Caco-2 (cell line): Measurements from ENCODE around the gene VIPR2. TPM values are rescaled to one million over a fixed set of nuclear protein-coding genes. Genes with fewer than 3 reads are reported as not detected.

Experiments
- BruUV-seq: library from RNA; stranded (reverse); fragments of 400-500 nt; replicated peaks from 2 replicates; lab custom pipeline; 2021; lab: Mats Ljungman, UMichigan
- CTCF ChIA-PET: fragments of 300-600 bp; sonication (Branson Sonifier 250); formaldehyde crosslinking; loops from one replicate; lab custom pipeline; 2022; ENCODE audit warnings: antibody characterized with exemption; lab: Charles Lee
- POLR2A ChIA-PET: fragments of 300-600 bp; sonication (Branson Sonifier 250); formaldehyde crosslinking; loops from one replicate; lab custom pipeline; 2022; ENCODE audit warnings: antibody characterized with exemption; lab: Charles Lee
- DNase-seq, 2 experiments: peaks; one replicate each; pipeline versions ENCODE4 v3.0.0 to v3.0.0-alpha.2; 2020 to 2022
- H3K27me3 ChIP-seq: replicated peaks from 2 replicates; pipeline ENCODE4 v1.6.0; 2011; ENCODE audit warnings: low read length; ENCODE audit not compliant: control insufficient read depth, insufficient read depth
- H3K36me3 ChIP-seq: 2 replicates; pipeline ENCODE4 v1.5.1; 2011; ENCODE audit warnings: low read length; ENCODE audit not compliant: control insufficient read depth, insufficient read depth
- H3K4me1 ChIP-seq: fragments of 250-450 bp; sonication (Bioruptor Pico); 2 replicates; pipeline ENCODE4 v1.5.1; 2020; ENCODE audit warnings: mild to moderate bottlenecking
- H3K4me3 ChIP-seq: 2 replicates; pipeline ENCODE4 v1.5.1; 2011; ENCODE audit warnings: low read depth, mild to moderate bottlenecking, control low read depth, low read length
- H3K9me3 ChIP-seq: fragments of 250-450 bp; sonication (Bioruptor Pico); 2 replicates; pipeline ENCODE4 v1.5.1; 2020; ENCODE audit warnings: mild to moderate bottlenecking, moderate library complexity
- H3K27ac Mint-ChIP-seq: one replicate; pipeline ENCODE4 v1.8.0; 2022; ENCODE audit warnings: mixed read lengths; ENCODE audit not compliant: unreplicated experiment
- H3K27me3 Mint-ChIP-seq: one replicate; pipeline ENCODE4 v1.8.0; 2022; ENCODE audit warnings: mixed read lengths; ENCODE audit not compliant: insufficient read depth, unreplicated experiment
- H3K36me3 Mint-ChIP-seq: one replicate; pipeline ENCODE4 v1.8.0; 2022; ENCODE audit warnings: mild to moderate bottlenecking, mixed read lengths; ENCODE audit not compliant: insufficient read depth, unreplicated experiment
- H3K4me1 Mint-ChIP-seq: one replicate; pipeline ENCODE4 v1.8.0; 2022; ENCODE audit warnings: low read depth, mixed read lengths; ENCODE audit not compliant: unreplicated experiment
- H3K4me3 Mint-ChIP-seq: one replicate; pipeline ENCODE4 v1.8.0; 2022; ENCODE audit warnings: mild to moderate bottlenecking, moderate library complexity, mixed read lengths; ENCODE audit not compliant: unreplicated experiment
- H3K9me3 Mint-ChIP-seq: one replicate; pipeline ENCODE4 v1.8.0; 2022; ENCODE audit warnings: mixed read lengths; ENCODE audit not compliant: unreplicated experiment
- intact Hi-C: fragments of 100-400 bp; cut with micrococcal nuclease; formaldehyde crosslinking; loops from one replicate; pipeline ENCODE4 v1.10.0; 2022; ENCODE audit not compliant: unreplicated experiment
- total RNA-seq: library from RNA; stranded (reverse); gene quantifications from 2 replicates; pipeline ENCODE4 v1.2.3, GENCODE V29; 2022
- TF ChIP-seq, protein P1 (sequence below), 2 experiments: fragments of 200-600 bp in 1 of 2; IDR thresholded peaks; 1 replicate in 1 of 2; 2 replicates in 1 of 2; pipeline versions ENCODE4 v1.5.1 to v1.8.0; 2011 to 2022; ENCODE audit warnings: antibody characterized with exemption in 1 of 2, control low read depth in 1 of 2, inconsistent platforms in 1 of 2, low read depth in 1 of 2, low read length in 1 of 2, mild to moderate bottlenecking in 1 of 2, moderate library complexity in 1 of 2; ENCODE audit not compliant: insufficient read depth in 1 of 2, severe bottlenecking in 1 of 2, unreplicated experiment in 1 of 2

VIPR2 gene
- total RNA-seq, 1 experiment from 2014 or later, result not detected

DNA sequence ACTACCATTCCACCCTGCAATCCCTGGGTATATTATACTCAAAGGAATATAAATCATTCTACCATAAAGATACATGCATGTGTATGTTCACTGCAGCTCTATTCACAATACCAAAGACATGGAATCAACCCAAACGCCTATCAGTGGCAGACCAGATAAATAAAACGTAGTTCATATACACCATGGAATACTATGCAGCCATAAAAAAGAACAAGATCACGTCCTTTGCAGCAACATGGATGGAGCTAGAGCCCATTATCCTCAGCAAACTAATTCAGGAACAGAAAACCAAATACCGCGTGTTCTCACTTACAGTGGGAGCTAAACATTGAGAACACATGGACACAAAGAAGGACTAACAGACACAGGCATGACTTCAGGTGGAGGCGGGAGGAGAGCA, 150.0 kb downstream of the VIPR2 start:
- TF ChIP-seq, protein P1, sequence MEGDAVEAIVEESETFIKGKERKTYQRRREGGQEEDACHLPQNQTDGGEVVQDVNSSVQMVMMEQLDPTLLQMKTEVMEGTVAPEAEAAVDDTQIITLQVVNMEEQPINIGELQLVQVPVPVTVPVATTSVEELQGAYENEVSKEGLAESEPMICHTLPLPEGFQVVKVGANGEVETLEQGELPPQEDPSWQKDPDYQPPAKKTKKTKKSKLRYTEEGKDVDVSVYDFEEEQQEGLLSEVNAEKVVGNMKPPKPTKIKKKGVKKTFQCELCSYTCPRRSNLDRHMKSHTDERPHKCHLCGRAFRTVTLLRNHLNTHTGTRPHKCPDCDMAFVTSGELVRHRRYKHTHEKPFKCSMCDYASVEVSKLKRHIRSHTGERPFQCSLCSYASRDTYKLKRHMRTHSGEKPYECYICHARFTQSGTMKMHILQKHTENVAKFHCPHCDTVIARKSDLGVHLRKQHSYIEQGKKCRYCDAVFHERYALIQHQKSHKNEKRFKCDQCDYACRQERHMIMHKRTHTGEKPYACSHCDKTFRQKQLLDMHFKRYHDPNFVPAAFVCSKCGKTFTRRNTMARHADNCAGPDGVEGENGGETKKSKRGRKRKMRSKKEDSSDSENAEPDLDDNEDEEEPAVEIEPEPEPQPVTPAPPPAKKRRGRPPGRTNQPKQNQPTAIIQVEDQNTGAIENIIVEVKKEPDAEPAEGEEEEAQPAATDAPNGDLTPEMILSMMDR (IDR thresholded peaks at IDR 0.05; ENCODE audit: insufficient read depth in 1 of 2, low read depth in 1 of 2, low read length in 1 of 2, severe bottlenecking in 1 of 2, unreplicated experiment in 1 of 2), result no peak
- Mint-ChIP-seq H3K36me3 (no peaks in the 10 kb centered on the region), H3K27me3 (no peaks in the 10 kb centered on the region), H3K9me3 (peaks cover 10% of the 10 kb centered on the region), H3K4me1 (no peaks in the 10 kb centered on the region), H3K27ac (no peak overlapping the region), H3K4me3 (no peak overlapping the region)
- BruUV-seq, result no TSS peak
- CTCF ChIA-PET, result no interaction called here
- intact Hi-C loops, result no loop called here
- Histone ChIP-seq H3K4me1 (no peaks in the 10 kb centered on the region), H3K9me3 (no peaks in the 10 kb centered on the region; the same call in 1 of the 2 replicates), H3K4me3 (no peak overlapping the region), H3K27me3 (no peaks in the 10 kb centered on the region), H3K36me3 (no peaks in the 10 kb centered on the region)
- POLR2A ChIA-PET, result no interaction called here
- DNase-seq, result no peak

DNA sequence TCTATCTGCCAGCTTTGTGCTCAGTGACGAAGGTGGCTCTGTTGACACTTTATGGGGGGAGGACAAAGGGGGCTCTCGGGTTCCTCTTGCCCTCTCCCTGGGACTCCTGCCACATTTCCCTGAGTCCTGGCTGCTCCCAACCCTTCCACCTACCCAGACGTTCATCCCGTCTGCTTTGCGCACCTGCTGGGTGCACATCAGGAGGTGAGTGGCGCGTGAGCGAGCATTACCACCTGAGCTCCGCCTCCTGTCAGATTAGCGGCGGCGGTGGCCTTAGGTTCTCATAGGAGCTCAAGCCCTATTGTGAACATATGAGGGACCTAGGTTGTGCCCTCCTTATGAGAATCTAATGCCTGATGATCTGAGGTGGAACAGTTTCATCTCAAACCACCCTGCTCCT, 151.1 kb downstream of the VIPR2 start:
- CTCF ChIA-PET, result no interaction called here
- Mint-ChIP-seq H3K9me3 (peaks cover 10% of the 10 kb centered on the region), H3K27ac (no peak overlapping the region), H3K27me3 (no peaks in the 10 kb centered on the region), H3K4me3 (no peak overlapping the region), H3K36me3 (no peaks in the 10 kb centered on the region), H3K4me1 (no peaks in the 10 kb centered on the region)
- no TSS peak for BruUV-seq
- H3K9me3 ChIP-seq, result no peaks in the 10 kb centered on the region; the same call in 1 of the 2 replicates
- H3K36me3 ChIP-seq, result no peaks in the 10 kb centered on the region
- intact Hi-C loops, result no loop called here
- no peaks in the 10 kb centered on the region for H3K27me3 ChIP-seq
- H3K4me3 ChIP-seq, result no peak overlapping the region
- no peak for DNase-seq
- TF ChIP-seq, protein P1 (IDR thresholded peaks at IDR 0.05; ENCODE audit: insufficient read depth in 1 of 2, low read depth in 1 of 2, low read length in 1 of 2, severe bottlenecking in 1 of 2, unreplicated experiment in 1 of 2), result no peak
- no peaks in the 10 kb centered on the region for H3K4me1 ChIP-seq
- POLR2A ChIA-PET, result no interaction called here

DNA sequence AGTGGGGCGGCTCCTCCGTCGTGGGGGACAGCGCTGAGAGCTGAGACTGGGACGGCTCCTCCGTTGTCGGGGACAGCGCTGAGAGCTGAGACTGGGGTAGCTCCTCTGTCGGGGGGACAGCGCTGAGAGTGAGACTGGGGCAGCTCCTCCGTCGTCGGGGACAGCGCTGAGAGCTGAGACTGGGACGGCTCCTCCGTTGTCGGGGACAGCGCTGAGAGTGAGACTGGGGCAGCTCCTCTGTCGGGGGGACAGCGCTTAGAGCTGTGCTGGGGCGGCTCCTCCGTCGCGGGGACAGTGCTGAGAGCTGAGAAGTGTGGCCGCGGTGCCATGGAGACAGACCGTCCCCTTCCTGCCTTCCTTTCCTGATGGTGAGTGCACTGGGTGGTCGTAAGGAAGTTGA, 151.9 kb downstream of the VIPR2 start:
- no peak overlapping the region for H3K4me3 ChIP-seq
- H3K36me3 Mint-ChIP-seq, result no peaks in the 10 kb centered on the region
- no TSS peak for BruUV-seq
- CTCF ChIA-PET, result no interaction called here
- H3K4me3 Mint-ChIP-seq, result no peak overlapping the region
- peaks cover 10% of the 10 kb centered on the region for H3K9me3 Mint-ChIP-seq
- no peaks in the 10 kb centered on the region for H3K4me1 ChIP-seq
- H3K36me3 ChIP-seq, result no peaks in the 10 kb centered on the region
- no peak for DNase-seq
- H3K9me3 ChIP-seq, result no peaks in the 10 kb centered on the region; the same call in 1 of the 2 replicates
- no peaks in the 10 kb centered on the region for H3K27me3 Mint-ChIP-seq
- no peaks in the 10 kb centered on the region for H3K4me1 Mint-ChIP-seq
- TF ChIP-seq, protein P1 (IDR thresholded peaks at IDR 0.05; ENCODE audit: insufficient read depth in 1 of 2, low read depth in 1 of 2, low read length in 1 of 2, severe bottlenecking in 1 of 2, unreplicated experiment in 1 of 2), result no peak
- intact Hi-C loops, result no loop called here
- no peak overlapping the region for H3K27ac Mint-ChIP-seq
- POLR2A ChIA-PET, result no interaction called here
- H3K27me3 ChIP-seq, result no peaks in the 10 kb centered on the region
